ENCODE results near the gene IQGAP2.

Gene IQGAP2

DNA sequence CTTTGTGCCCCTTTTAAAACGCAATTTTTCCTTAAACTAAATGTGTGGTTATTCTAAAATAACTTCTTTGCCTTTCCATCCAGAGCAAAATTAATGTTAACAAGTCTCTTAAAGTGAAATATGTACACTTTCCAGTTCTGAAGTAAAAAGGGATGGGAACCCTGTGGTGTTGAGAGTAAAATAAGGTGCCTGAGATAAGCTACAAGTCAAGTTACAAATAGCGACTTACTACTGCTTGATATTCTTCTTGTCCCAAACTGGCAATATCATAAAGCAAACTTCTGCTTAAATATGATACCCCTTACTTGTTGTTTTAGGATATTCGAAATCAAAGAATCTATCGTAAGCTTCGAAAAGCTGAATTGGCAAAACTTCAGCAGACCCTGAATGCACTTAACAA is 294.6 kb downstream of the IQGAP2 start:
- TF ChIP-seq, protein P1, sequence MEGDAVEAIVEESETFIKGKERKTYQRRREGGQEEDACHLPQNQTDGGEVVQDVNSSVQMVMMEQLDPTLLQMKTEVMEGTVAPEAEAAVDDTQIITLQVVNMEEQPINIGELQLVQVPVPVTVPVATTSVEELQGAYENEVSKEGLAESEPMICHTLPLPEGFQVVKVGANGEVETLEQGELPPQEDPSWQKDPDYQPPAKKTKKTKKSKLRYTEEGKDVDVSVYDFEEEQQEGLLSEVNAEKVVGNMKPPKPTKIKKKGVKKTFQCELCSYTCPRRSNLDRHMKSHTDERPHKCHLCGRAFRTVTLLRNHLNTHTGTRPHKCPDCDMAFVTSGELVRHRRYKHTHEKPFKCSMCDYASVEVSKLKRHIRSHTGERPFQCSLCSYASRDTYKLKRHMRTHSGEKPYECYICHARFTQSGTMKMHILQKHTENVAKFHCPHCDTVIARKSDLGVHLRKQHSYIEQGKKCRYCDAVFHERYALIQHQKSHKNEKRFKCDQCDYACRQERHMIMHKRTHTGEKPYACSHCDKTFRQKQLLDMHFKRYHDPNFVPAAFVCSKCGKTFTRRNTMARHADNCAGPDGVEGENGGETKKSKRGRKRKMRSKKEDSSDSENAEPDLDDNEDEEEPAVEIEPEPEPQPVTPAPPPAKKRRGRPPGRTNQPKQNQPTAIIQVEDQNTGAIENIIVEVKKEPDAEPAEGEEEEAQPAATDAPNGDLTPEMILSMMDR (conservative IDR thresholded peaks at IDR 0.05) = no peak
- no peak overlapping the region for H3K27ac ChIP-seq

DNA sequence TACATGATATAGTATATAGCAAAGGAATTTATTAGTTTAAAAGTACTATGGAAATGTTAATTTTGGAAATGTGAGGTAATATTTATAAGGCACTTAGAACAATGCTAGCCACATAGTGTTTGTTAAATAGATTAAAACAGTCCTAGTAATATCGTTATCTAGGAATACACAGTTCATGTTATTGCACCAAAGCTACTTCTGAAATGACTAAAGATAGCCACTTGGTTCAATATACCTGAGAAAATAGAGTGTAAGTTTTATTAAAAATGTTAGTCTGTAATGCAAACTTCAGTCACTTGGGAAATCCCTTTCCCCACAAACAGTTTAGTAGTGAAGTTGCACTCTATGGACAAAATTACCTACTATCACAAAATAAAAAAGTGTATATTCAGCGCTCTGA is 297.5 kb downstream of the IQGAP2 start:
- no peak overlapping the region for H3K27ac ChIP-seq
- TF ChIP-seq, protein P1 (conservative IDR thresholded peaks at IDR 0.05) = no peak

DNA sequence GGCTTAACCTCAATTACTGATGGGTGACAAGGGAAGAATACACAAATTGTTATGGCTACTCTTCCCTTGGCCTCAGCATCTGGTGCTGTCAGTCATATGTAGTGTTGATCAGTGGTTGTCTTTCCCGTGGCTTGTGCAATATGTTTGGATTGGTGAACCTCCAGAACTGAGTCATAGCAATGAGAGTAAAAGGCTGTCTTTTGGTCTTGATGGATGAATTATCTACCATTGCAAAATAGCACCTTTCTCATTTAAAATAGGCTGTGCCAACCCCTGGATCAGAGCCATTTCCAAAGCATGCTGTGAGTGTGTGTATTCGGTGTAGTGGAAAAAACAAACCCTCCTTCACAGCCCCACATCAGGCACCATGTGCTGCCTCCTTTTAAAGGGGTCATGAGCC is 298.2 kb downstream of the IQGAP2 start:
- TF ChIP-seq, protein P1 (conservative IDR thresholded peaks at IDR 0.05) = no peak
- H3K27ac ChIP-seq = no peak overlapping the region

DNA sequence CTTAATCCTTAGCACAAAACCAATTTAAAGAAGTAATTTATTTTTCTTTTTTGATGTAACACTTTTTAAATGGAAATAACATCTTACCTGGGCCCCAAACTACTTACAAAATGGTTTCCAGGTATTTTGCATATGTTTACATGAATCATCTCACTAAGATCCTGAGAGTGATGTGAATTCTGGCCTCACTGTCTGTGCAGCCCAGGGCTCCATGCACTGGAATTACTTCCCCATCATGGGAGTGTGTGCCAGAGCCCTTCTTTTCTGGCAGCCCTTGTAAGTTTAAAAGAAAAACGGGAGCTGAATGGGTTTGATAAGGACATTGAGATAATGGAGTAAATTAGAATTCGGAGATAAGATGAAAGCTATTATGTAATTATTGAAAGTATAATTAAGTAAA is 300.6 kb downstream of the IQGAP2 start:
- TF ChIP-seq, protein P1 (conservative IDR thresholded peaks at IDR 0.05) = no peak
- H3K27ac ChIP-seq = no peak overlapping the region

DNA sequence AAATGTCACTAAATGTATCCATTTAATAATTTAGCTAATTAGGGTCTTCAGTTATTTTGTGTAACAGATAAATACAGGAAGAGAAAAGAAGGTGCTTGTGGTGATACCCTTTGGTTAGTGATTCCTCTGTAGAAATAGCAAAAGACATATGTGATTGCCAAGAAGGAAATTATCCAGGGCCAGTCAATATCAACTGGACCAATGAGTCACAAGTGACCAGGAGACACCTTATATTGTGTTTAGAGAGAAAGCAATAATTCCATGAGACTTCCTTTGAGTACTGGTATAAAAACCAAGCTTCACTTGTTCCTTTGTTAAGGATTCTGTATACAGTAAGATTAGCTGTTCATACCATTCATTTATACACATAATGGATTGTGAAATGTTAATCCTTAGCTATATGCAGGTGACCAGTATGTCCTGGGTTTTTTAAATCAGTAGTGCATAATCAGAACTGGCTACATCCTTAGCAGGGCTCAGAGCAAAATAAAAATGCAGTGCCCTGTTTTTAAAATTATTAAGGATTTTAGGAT is 301.1 kb downstream of the IQGAP2 start:
- TF ChIP-seq, protein P1 (conservative IDR thresholded peaks at IDR 0.05) = no peak

DNA sequence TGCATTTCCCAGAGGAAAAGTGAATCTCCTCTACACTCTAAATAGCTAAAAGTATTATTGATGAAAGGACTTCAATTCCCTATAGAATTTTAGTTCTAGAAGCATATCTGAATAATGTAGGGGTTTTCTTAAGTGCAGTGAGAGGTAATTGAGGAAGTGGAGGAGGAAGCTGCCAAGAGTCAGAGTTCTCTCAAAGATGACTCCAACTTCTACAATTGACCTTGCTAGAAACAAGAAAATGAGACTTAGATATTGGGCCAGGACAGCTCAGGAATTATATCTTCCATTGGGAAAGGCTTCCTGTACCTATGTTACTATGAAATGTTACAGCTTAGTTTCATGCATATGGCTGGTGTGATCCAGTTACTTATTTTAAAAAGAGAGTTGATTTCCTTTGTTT is 302.5 kb downstream of the IQGAP2 start:
- TF ChIP-seq, protein P1 (conservative IDR thresholded peaks at IDR 0.05) = no peak
- no peak overlapping the region for H3K27ac ChIP-seq

More for the DNA sequence above, 301.1 kb downstream of the IQGAP2 start:
- no peak overlapping the region for H3K27ac ChIP-seq

DNA sequence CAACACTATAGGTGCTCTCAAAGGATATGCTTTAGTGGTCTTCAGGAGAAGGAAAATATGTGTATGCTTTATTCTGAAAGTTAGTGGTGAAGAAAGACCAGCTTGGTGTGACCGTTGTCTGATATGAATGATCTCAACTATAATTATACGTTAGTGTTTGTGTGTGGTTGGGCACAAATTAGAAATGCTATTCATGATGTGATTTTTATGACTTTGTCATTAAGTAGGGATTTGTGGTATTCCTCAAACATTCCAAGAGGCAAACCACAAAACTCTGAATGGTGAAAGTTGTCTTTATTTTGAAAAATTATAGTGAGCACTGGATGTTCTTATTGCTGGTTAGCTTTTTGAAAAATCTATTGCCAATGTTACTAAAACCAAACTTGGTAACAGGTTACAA is 306.7 kb downstream of the IQGAP2 start:
- TF ChIP-seq, protein P1 (conservative IDR thresholded peaks at IDR 0.05) = no peak
- H3K27ac ChIP-seq = no peak overlapping the region

All from VCaP (cell line).